ENCODE results near the gene DAGLA. TPM values are rescaled to one million over a fixed set of nuclear protein-coding genes. Genes with fewer than 3 reads are reported as not detected.

The DAGLA gene
- total RNA-seq, 1 experiment from 2014 or later: 10.1 TPM

DNA sequence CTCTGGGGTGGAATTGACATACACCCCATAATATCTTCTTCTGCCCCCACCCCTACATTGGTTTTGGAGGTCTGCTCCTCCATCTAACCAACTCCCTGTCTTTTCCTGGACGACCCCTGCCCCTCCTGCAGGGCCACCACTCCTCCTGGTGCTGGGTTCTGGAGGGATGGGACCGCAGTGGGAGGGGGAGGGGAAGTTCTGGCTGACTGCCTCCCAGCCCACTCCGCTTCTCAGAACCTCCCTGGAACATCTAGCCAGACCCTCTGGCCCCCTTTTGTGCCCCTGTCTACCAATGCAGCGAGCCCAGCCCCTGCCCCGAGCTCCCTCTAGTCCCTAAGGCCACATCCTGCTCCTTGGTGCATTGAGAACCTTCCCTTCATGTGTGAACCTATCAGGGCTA is 73.5 kb downstream of the DAGLA start:
- no peak for TF ChIP-seq EZH2 (IDR thresholded peaks at IDR 0.05; ENCODE audit: low read depth)
- no peak for TF ChIP-seq CTCF (conservative IDR thresholded peaks at IDR 0.05)
- H2AFZ ChIP-seq: no peak overlapping the region
- H3F3A ChIP-seq (ENCODE audit: insufficient read depth, low read depth): peaks cover 6% of the 10 kb centered on the region; the same call in 1 of the 2 replicates
- no peak overlapping the region for H3K27ac ChIP-seq
- H4K20me1 ChIP-seq (ENCODE audit: insufficient read depth): no peaks in the 10 kb centered on the region
- ChIA-PET POLR2A (ENCODE audit: unreplicated experiment) (no interaction called here), CTCF (interaction anchor here (0.6 kb wide), 1 partner anchor 70 kb away, joined by 9 read pairs; no protein-coding TSS in a partner anchor)
- no peaks in the 10 kb centered on the region for H3K27me3 ChIP-seq (ENCODE audit: insufficient read depth, low read depth)
- no peak for DNase-seq
- H3K9me2 ChIP-seq (ENCODE audit: insufficient read depth): no peaks in the 10 kb centered on the region
- no TSS peak for BruUV-seq (replicated peaks)
- H3K4me1 ChIP-seq (replicated peaks; ENCODE audit: insufficient read depth): peaks cover 22% of the 10 kb centered on the region
- intact Hi-C loops (cut with micrococcal nuclease; ENCODE audit: unreplicated experiment): no loop called here
- H3K4me2 ChIP-seq: no peak overlapping the region
- no peak overlapping the region for H3K4me3 ChIP-seq
- no peaks in the 10 kb centered on the region for H3K36me3 ChIP-seq (ENCODE audit: low read depth)
- no peaks in the 10 kb centered on the region for H3K9me3 ChIP-seq (ENCODE audit: insufficient read depth, low read depth)
- no peaks in the 10 kb centered on the region; the same call in 1 of the 2 replicates for H3K79me2 ChIP-seq (ENCODE audit: low read depth)

- no TSS peak for BruUV-seq (replicated peaks)
- Histone ChIP-seq H3K9me3 (ENCODE audit: insufficient read depth, low read depth) (no peaks in the 10 kb centered on the region), H3F3A (ENCODE audit: insufficient read depth, low read depth) (peaks cover 6% of the 10 kb centered on the region; the same call in 1 of the 2 replicates), H3K36me3 (ENCODE audit: low read depth) (no peaks in the 10 kb centered on the region), H3K27me3 (ENCODE audit: insufficient read depth, low read depth) (no peaks in the 10 kb centered on the region), H4K20me1 (ENCODE audit: insufficient read depth) (no peaks in the 10 kb centered on the region), H3K9me2 (ENCODE audit: insufficient read depth) (no peaks in the 10 kb centered on the region), H3K4me3 (no peak overlapping the region), H3K4me2 (peak overlapping the region; percentile 74; the same call in 1 of the 2 replicates), H2AFZ (no peak overlapping the region), H3K79me2 (ENCODE audit: low read depth) (no peaks in the 10 kb centered on the region; the same call in 1 of the 2 replicates), H3K27ac (no peak overlapping the region), H3K4me1 (replicated peaks; ENCODE audit: insufficient read depth) (peaks cover 22% of the 10 kb centered on the region)
- ChIA-PET POLR2A (ENCODE audit: unreplicated experiment) (no interaction called here), CTCF (no interaction called here)
- intact Hi-C loops (cut with micrococcal nuclease; ENCODE audit: unreplicated experiment): no loop called here
- TF ChIP-seq CTCF (conservative IDR thresholded peaks at IDR 0.05): no peak
- TF ChIP-seq EZH2 (IDR thresholded peaks at IDR 0.05; ENCODE audit: low read depth): no peak
- DNase-seq: no peak
Measured at GRCh38 chr11:61754534-61755482, 74.6 kb downstream of the DAGLA start.

GRCh38 chr11:61756147-61756451 is 75.9 kb downstream of the DAGLA start:
- Histone ChIP-seq H3K79me2 (ENCODE audit: low read depth) (no peaks in the 10 kb centered on the region; the same call in 1 of the 2 replicates), H3K9me2 (ENCODE audit: insufficient read depth) (no peaks in the 10 kb centered on the region), H3K4me2 (peak overlapping the region; percentile 74), H2AFZ (peak overlapping the region; percentile 75; the same call in 1 of the 2 replicates), H3K36me3 (ENCODE audit: low read depth) (no peaks in the 10 kb centered on the region), H3K27ac (peak overlapping the region; percentile 68; the same call in 1 of the 2 replicates), H3K9me3 (ENCODE audit: insufficient read depth, low read depth) (no peaks in the 10 kb centered on the region), H3F3A (ENCODE audit: insufficient read depth, low read depth) (peaks cover 6% of the 10 kb centered on the region; the same call in 1 of the 2 replicates), H3K27me3 (ENCODE audit: insufficient read depth, low read depth) (no peaks in the 10 kb centered on the region), H3K4me1 (replicated peaks; ENCODE audit: insufficient read depth) (peaks cover 22% of the 10 kb centered on the region), H4K20me1 (ENCODE audit: insufficient read depth) (no peaks in the 10 kb centered on the region), H3K4me3 (no peak overlapping the region; the same call in 1 of the 2 replicates)
- TF ChIP-seq EZH2 (IDR thresholded peaks at IDR 0.05; ENCODE audit: low read depth): no peak
- TF ChIP-seq CTCF (conservative IDR thresholded peaks at IDR 0.05): no peak
- BruUV-seq (replicated peaks): no TSS peak
- ChIA-PET POLR2A (ENCODE audit: unreplicated experiment) (no interaction called here), CTCF (no interaction called here)
- no peak for DNase-seq
- intact Hi-C loops (cut with micrococcal nuclease; ENCODE audit: unreplicated experiment): no loop called here

All from PC-9 (cell line).